Left cardiac atrium (tissue), 4 donors: ENCODE measurements around the gene EFR3B. TPM values are rescaled to one million over a fixed set of nuclear protein-coding genes. Genes with fewer than 3 reads are reported as not detected.
A peak's percentile ranks its signal among the peaks of the same experiment; 100 is the strongest.

Source experiments
- ATAC-seq, 2 donors: fragments of 200-7000 bp; cut with Tn5 transposase; one replicate each; pipeline ENCODE4 v1.9.1; 2020; ENCODE audit warnings: mild to moderate bottlenecking in 2 of 2, moderate library complexity in 2 of 2
- DNase-seq: peaks from one replicate; pipeline ENCODE4 v3.0.0-alpha.2; 2020
- intact Hi-C, 2 donors: fragments of 100-400 bp; cut with DNase I; formaldehyde crosslinking; loops; one replicate each; pipeline versions ENCODE4 v1.14.1 to v1.15.1; 2022 to 2023
- total RNA-seq, 2 donors: library from RNA; stranded (reverse); fragmentation: NEBNext Ultra II Directional; extraction: Animal tissue kit (Norgen Biotek cat#: 25700); gene quantifications; one replicate each; pipeline ENCODE4 v1.2.1, GENCODE V29; 2021
- donor health status: DM: no; HTN: yes; CAD: no.
- donor health status: DM: no; HTN: yes; CAD: no; lungs with severe emphysema.
- donor health status: DM: yes; HTN: yes; CAD: no.
- donor health status: Dilated cardiomyopathy.

EFR3B gene
- total RNA-seq, 2 donors from 2014 or later = 7.5 to 8.7 TPM

DNA sequence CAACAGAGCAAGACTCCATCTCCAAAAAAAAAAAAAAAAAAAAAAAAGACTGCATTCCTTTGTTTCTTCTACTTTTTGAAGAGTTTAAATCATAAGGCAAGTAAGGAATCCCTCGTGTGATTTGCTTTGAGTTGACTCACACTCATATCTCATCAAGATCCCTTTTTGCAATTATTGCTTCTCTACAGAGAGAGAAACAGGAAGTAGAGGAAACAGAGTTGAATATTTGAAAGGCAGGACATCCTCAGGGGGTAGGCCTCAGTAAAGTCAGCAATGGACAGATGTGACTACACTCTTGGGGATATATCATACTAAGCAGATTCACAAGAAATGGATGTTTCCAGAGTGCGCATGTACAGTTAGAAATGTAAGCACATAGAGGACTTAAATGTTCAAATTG lies 11.2 kb upstream of the EFR3B start:
- intact Hi-C loops = no loop called here
- DNase-seq = no peak
- no peak for ATAC-seq

DNA sequence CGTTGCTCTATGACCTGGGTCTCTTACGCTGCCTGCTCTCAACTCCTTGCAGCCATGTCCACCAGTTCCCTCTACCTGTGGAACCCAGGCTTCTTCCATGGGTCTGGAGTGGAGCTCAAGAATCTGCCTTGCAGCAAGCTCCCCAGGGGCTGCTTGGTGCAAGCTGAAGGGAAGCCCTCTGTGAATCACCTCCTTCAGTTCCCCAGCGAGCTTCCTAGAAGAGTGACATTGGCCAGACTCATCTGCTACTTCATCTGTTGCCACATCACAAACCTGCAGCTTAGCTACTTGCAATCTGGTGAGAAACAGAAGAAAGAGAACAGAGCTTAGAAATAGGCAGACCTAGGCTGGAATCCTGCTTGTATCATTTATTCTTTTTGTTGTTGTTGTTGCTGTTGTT lies 9.8 kb upstream of the EFR3B start:
- no peak for ATAC-seq
- intact Hi-C loops = no loop called here
- no peak for DNase-seq

- intact Hi-C loops = no loop called here
- no peak for ATAC-seq
- no peak for DNase-seq
Measured at GRCh38 chr2:25032901-25033300, 9.0 kb upstream of the EFR3B start.

- DNase-seq = no peak
- intact Hi-C loops = no loop called here
- ATAC-seq = no peak
Measured at GRCh38 chr2:25034081-25034480, 7.8 kb upstream of the EFR3B start.

DNA sequence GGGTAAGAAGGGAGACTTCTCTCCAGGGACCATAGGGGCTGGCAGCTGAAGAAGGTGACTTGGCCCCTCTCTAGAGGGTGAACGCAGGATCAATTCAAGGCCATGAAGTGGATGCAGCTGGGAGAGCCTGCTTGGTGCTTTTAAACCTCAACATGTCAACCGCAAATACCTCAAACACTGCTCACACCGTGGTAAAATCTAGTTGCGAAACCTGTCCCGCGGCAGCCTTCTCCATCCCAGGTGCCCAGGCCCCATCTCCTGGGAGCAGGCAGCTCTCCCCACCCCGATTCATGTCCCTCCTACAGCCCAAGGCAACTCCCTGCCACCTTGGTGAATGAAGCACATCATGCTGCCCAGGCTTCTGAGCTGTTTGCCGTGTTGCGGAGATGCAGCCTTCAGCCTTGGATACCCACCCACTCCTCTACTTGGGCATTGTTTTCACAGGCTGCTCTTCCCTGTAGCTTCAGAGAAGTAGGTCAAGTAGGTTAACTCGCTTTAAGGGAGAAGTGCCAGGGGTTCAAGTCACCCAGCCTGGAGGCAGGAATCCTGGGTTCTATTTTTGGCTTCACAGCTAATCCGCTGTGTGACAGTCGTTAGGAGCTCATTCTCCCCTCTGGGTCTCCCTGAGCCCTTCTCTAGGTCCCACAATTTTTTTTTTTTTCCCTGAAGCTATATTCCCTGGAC lies 6.2 kb upstream of the EFR3B start:
- DNase-seq (no peak), ATAC-seq (no peak)
- intact Hi-C loops = no loop called here

- no peak for ATAC-seq
- DNase-seq = no peak
- intact Hi-C loops = no loop called here
Measured at GRCh38 chr2:25036221-25036559, 5.7 kb upstream of the EFR3B start.

GRCh38 chr2:25039126-25039525 lies 2.8 kb upstream of the EFR3B start:
- no peak for DNase-seq
- intact Hi-C loops = no loop called here

DNA sequence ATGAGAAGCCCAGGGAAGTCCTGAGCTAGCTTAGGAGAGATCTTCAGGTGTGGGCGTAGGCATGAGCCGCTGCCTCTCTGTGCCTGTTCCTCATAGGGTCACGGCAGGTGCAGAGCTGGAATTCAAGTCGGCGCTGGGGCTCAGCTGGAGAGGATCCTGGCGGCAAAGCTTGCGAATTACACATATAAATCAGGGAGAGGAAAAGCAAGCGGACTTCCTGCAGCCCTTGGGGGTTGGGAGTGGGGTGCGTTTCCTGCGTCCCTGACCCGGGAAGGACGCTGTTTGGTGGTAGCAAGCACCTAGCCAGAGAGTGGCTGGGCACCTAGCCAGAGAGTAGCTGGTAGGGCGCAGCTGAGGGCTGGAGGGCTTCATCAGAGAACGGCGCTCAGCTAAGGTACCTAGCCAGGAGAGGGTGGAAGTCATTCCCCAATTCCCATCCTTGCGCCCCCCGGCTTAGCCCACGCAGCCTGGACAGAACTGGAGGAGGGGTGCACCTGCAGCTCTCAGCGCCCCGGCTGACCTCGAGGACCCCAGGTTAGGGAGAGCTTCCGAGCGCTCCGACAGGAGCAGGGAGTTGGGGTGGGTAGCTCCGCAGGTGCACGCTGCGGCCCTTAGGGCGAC lies 459 bp upstream of the EFR3B start:
- ATAC-seq = peak; percentile 12

More at GRCh38 chr2:25039126-25039525, 2.8 kb upstream of the EFR3B start:
- ATAC-seq = no peak

DNA sequence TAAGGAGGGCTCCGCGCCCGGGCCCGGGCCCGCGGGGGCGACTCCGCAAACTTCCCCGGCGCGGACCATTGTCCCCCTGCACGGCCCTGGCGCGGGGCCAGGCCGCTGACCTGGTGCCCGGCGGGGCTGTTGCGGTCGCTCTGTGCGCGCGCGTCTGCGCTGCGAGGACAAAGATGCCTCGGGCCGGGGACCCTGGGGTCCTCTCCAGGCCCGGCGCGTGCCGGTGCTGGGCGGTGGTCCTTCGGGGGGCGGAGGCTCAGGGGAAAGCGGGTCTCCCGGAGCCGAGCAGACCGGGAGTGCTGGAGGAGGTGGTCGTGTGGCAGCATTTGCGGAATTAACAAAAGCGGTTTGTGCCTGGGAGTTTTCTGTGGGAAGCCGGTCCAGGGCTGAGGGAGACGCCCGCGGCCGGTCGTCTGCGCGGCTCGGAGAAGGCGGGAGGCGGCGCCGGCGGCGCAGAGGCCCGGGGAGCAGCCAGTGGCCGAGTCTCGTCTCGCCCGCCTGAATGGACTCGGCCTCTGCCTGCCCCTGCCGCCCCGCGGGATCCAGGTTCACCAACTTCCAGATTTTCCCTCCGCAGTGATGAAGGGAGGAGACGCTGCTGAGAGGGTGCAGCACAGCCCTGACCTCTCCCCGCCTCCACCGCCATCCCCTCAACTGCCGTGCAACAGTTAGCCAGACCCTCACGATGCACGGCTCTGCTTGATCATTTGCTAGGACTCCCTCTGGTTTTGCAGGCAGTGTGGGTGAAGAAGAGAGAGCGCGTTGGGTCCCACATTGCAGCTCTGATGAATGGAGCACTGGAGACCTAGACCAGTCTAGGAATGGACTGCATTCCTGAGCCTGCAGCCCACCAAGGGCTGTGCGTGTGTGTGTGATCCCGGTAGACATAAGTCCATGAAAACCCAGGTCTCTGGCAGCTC lies 705 bp downstream of the EFR3B start:
- intact Hi-C loops = loop anchor here in 1 of 2 donors (5.0 kb wide), 2 partner anchors 55 to 90 kb away; no protein-coding TSS in a partner anchor

More for the DNA sequence above, 459 bp upstream of the EFR3B start:
- peak; percentile 61 for DNase-seq
- intact Hi-C loops = loop anchor here in 1 of 2 donors (5.0 kb wide), 2 partner anchors 54 to 91 kb away; no protein-coding TSS in a partner anchor

GRCh38 chr2:25043241-25043867 lies 1.5 kb downstream of the EFR3B start:
- ATAC-seq = no peak
- DNase-seq = no peak

More for the DNA sequence above, 705 bp downstream of the EFR3B start:
- peak; percentile 53 for DNase-seq
- peak; percentile 53 to 62 for ATAC-seq

DNA sequence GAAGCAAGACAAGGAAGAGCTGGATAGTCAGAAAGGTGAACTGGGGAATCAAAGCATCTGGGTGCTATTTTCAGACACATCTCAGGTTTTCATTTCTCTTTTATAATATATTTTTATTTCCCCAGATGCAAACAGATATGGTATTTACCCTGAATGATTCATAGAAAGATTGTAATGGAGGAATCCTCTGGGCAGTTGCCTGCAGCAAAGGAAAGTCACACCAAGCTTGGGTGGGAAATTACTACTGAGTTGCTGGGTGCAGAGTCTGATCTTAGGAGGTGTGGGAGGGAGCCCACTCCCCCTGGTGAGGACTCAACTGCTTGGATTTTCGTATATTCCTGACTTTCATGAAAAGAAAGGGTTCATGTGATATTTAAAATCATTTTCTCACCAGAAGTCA lies 2.1 kb downstream of the EFR3B start:
- intact Hi-C loops = loop anchor here in 1 of 2 donors (5.0 kb wide), 2 partner anchors 57 to 88 kb away; no protein-coding TSS in a partner anchor
- DNase-seq = no peak
- ATAC-seq = no peak

More at GRCh38 chr2:25043241-25043867, 1.5 kb downstream of the EFR3B start:
- intact Hi-C loops = loop anchor here in 1 of 2 donors (5.0 kb wide), 2 partner anchors 56 to 89 kb away; no protein-coding TSS in a partner anchor

DNA sequence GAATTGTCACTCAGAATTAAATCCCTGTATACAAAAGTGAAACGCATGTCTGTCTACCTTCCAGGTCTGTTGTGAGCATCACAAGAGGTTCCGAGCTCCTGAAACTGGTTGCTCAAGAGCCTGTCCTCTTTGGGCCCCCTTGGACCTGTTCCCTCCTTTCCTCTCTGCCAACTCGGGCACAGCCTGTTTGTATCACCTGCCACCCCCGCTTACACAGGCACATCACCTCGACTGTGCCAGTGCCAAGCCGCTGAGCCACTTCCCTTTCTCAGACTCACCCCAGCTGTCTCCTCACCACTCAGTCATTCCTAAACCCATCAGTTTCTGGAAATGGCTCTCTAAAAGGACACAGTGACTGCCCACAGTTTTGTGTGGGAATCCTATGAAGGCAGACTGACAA lies 3.1 kb downstream of the EFR3B start:
- ATAC-seq = no peak

DNA sequence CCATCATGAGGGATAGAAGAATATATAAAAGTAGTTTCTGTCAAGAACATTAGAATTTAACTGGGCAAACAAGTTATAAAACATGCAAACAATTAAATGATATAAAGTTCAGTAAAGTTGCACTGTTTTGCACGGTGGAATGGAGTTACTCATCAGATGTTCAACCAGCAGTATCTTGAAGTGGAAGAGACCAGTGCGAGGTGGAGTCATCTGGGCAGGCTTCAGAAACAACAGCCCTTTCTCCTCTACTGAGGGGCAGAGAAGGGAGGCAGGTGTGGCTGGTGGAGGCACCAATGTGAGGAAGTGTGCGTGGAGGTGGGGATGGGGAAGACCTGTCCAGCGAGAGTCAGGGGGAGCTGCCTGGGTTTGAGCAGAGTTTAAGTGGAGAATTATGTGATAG lies 7.5 kb downstream of the EFR3B start:
- no peak for ATAC-seq
- intact Hi-C loops = no loop called here
- DNase-seq = no peak

More for the DNA sequence above, 3.1 kb downstream of the EFR3B start:
- intact Hi-C loops = loop anchor here in 1 of 2 donors (5.0 kb wide), 2 partner anchors 58 to 87 kb away; no protein-coding TSS in a partner anchor
- DNase-seq = no peak

GRCh38 chr2:25050128-25050527 lies 8.3 kb downstream of the EFR3B start:
- intact Hi-C loops = no loop called here
- DNase-seq (no peak), ATAC-seq (no peak)

GRCh38 chr2:25053041-25053440 lies 11.2 kb downstream of the EFR3B start:
- intact Hi-C loops = no loop called here
- DNase-seq (no peak), ATAC-seq (peak in 1 of 2 donors; percentile 54)

DNA sequence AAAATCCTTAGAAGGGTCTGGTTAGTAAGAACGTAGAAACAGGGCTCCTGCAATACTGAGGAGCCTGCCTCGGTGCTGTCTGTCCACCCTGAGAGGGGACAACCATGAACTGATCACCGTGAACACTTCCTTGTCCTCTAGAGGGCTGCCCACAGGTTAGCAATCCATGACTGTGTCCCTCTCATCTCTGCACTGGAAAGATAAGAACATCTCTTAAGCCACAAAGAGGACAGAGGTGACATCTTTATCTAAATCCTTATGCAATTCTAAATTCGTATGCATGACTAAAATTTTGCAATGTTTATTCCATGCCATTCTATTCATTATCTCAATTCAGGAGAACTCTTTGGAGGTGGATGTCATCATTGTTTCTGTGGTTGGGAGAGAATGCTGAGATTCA lies 12.8 kb downstream of the EFR3B start:
- DNase-seq = no peak
- ATAC-seq = no peak
- intact Hi-C loops = no loop called here

DNA sequence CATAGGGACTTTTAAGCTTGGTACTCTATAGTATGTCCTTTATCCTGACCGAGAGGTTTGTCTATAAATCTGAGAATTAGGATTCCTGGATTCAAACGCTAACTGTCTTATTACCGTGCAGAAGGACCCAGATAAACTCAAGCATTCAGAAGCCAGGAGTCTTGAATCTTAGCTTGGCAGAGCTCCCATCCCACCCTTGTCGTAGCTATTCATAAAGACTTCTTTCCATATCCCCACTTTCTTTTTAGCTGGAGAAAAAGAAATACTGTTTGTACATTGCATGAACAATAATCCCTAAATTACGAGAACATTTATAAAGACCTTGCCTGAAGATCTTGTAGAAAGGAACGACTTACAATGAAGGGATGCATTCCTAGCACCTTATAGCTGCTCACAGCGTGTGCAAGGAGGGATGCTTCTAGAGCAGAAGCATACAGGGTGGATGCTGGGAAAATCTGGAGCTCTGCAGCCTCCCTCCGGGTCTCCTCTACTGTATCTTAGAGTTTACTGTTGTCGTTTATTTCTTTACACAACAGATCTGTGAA lies 13.6 kb downstream of the EFR3B start:
- intact Hi-C loops = no loop called here
- no peak for ATAC-seq
- no peak for DNase-seq

DNA sequence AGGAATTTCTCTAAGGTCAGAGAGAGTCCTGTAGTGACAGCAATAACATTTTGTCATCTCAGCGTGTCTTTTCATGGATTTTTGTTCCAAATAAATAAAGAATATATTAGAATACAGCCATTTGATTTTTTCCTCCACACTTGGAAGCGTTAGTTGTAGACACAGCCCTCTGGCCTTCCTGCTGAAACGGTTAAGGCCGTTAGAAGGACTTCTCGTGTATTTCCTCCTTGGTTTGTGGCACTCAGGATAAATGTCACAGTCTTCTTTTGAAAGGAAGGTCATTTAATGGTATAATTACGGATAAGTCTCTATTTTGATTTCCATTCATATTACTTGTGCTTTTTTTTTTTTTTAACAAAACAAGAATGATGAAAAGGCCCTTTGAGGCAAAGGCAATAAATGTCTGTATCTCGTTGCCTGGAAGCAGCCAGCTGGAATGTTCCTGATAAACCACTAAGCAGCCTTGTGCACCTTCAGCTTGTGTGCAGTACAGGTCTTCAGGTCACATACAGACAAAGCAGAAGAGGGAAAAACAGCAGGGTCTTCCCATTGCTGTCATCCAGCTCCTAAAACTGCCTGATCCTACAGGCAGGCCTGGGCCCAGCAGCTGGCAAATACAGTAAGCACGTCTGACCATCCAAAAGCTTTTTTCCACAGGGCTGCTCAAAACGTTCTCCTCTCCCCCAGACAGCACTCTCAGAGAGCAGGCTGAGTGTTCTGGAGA lies 14.4 kb downstream of the EFR3B start:
- DNase-seq (no peak), ATAC-seq (peak in 1 of 2 donors; percentile 8)
- intact Hi-C loops = no loop called here
